ENCODE measurements around the gene TANGO2.

TANGO2 gene

DNA sequence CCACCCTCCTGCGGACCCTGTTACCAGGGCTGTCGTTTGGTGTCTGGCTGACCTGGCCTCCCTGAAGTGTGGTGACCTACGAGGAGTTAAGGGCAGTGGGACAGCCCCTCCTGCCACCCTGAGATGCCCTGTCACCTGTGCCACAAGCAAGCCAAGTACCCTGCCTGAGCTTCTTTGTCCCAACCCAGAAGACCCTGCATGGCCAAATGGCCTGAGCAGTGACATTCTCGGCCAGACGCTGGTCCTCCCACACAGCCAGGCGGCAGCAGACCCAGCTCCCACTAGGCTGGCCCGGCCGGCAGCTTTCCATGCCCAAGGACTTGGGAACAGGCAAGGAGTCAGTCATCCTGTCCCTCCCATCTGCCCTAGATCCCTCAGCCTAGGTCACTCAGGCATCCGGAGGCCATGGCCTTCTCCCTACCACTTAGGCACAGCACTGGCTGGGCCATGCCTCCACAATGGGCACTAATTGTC is 11.9 kb upstream of the TANGO2 start:
- no peak for DNase-seq (ENCODE audit: low read depth)
- no peak overlapping the region for H3K4me3 ChIP-seq (ENCODE audit: control insufficient read depth, low read depth, low read length)
- TF ChIP-seq, protein P1, sequence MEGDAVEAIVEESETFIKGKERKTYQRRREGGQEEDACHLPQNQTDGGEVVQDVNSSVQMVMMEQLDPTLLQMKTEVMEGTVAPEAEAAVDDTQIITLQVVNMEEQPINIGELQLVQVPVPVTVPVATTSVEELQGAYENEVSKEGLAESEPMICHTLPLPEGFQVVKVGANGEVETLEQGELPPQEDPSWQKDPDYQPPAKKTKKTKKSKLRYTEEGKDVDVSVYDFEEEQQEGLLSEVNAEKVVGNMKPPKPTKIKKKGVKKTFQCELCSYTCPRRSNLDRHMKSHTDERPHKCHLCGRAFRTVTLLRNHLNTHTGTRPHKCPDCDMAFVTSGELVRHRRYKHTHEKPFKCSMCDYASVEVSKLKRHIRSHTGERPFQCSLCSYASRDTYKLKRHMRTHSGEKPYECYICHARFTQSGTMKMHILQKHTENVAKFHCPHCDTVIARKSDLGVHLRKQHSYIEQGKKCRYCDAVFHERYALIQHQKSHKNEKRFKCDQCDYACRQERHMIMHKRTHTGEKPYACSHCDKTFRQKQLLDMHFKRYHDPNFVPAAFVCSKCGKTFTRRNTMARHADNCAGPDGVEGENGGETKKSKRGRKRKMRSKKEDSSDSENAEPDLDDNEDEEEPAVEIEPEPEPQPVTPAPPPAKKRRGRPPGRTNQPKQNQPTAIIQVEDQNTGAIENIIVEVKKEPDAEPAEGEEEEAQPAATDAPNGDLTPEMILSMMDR (IDR thresholded peaks at IDR 0.05; ENCODE audit: control insufficient read depth, insufficient read depth, low read depth, low read length, missing control alignments) = no peak

DNA sequence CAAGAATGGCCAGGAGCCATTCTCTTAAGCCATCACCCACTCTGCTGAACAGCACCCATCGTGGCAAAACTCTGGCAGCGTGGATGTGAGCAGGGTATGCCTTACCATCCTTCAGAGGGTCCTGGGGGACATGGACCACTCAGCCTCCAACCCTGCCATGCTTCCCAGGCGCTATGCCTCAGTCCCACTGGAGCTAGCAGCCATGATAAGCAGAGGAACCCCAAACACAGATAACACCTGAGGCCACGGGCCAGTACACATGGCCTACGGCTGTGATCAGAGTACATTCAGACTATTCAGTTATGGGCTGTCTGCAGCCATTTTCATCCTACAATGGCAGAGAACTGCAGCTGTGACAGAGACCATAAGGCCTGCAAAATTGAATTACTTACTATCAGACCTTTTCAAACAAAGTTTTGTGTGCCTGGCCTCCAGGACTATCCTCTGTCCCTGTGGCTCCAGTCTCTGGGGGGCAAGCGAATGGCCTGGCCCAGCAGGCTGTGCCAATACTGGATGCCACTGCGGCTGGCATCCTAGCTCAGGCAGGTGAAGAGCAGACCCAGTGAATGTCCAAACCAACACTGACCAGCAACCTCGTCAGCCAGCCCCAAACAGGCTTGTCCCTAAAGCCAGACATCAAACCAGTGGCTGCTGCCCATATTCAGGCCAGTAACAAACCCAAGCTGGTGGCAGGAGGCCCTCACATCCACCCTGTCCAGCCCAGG is 11.2 kb upstream of the TANGO2 start:
- no peak overlapping the region for H3K4me3 ChIP-seq (ENCODE audit: control insufficient read depth, low read depth, low read length)
- DNase-seq (ENCODE audit: low read depth) = no peak
- TF ChIP-seq, protein P1 (IDR thresholded peaks at IDR 0.05; ENCODE audit: control insufficient read depth, insufficient read depth, low read depth, low read length, missing control alignments) = no peak

DNA sequence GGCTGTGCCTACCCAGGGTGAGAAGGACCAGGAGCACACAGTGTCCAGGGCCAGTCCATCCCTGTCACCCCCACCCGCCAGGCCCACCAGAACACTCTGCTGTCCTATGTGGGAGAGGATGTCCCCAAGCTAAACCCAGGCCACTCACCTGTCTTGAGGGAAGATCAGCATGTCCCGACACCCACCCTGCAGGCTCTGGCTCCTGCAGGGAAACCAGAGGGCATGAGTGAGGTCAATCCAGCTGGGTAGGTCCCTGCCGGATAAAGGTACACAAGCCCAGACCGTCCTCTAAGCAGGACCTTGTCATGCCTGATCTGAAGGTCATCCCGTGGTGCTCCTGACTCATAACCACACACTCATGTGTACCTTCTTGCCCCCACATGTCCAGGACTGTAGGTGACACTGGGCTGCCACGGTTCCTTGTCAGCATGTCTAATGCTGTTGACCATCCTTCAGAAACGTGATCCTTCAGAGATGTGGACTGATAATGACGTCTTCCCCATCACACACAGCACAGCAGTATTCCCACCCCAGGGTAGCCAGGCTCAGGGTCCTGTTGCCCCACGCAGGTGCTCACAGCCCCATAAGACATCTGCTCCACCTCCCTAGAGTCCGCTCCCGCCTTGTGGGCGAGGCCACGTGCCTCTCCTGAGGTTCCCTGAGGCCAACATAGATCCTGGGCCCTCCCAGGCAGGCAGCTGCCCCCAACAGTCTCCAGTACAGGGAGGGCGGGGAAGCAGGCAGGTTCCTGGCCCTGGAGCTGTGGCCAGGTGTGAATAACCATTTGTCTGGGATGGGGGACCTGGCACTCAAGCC is 10.4 kb upstream of the TANGO2 start:
- TF ChIP-seq, protein P1 (IDR thresholded peaks at IDR 0.05; ENCODE audit: control insufficient read depth, insufficient read depth, low read depth, low read length, missing control alignments) = no peak
- DNase-seq (ENCODE audit: low read depth) = no peak
- no peak overlapping the region for H3K4me3 ChIP-seq (ENCODE audit: control insufficient read depth, low read depth, low read length)

DNA sequence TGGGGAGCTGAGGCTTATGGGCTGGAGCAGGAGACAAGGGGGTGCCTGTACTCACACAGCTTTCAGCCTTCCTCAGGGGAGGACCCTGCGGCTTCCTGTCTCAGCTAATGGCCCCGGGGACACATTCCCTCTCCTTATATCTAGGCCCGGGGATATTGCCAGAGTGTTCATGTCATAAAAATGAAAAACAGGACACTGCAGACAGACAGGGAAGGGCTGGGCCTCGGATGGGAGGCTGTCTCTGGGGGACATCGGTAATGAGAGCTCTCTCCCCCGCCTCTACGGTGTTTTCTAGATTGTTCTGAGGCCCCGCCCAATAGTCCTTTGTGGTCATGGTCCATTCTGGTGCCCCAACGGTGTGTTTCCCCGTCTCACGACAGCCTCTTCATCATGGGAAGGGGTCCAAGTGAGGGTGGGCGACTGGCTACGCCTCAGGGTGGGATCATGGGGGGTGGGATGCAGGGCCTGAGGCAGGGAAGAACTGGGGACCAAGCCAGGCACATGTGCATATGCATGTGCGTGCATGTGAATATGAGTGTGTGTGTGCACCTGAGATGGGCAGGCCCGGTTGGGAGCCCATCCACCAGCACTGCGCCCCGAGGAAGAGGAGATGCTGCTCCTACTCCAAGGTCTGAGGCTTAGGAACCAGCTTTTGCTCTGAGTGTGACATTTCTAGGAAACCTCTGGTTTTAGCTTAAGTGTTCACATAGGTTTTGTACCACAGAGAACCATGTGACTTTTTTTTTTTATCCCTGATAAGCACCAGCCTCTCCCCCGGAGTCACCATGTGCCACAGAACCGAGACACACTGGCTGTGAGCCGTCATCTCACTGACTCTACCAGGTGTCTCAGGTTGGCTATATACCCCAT is 9.6 kb upstream of the TANGO2 start:
- no peak for DNase-seq (ENCODE audit: low read depth)
- H3K4me3 ChIP-seq (ENCODE audit: control insufficient read depth, low read depth, low read length) = no peak overlapping the region
- TF ChIP-seq, protein P1 (IDR thresholded peaks at IDR 0.05; ENCODE audit: control insufficient read depth, insufficient read depth, low read depth, low read length, missing control alignments) = no peak

DNA sequence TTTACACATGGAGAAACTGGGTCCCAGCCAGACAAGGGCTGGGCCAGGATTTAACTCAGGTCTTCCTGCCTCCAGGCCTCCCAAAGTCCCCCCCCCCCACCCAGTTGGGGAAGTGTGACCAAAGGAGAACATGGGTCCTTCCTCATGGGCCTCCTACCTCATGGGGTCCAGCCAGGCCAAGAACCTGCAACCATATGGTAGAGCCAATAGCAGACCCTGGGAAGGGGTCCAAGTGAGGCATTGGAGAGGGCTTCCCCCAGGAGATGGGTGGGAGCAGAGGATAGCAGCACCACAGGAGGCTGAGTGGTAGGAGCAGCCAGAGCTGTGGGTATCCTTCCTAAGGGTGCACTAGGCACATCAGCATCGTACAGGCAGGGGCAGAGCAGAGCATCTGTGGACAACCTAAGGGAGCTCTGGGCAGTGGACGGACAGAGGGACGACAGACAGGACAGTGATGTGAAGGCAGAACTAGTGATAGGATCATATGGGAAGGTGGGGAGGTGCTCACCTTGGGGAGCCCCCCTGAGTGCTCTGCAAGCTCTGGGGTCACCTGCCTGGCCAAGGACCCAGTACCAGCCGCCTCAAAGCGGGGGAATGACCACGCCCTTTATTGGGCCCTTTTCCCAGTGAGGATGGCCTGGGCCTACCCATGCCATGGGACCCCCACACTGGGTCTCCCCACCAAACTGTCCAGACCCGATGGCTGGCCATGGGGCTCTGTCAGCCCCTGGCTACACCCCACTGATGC is 8.7 kb upstream of the TANGO2 start:
- TF ChIP-seq, protein P1 (IDR thresholded peaks at IDR 0.05; ENCODE audit: control insufficient read depth, insufficient read depth, low read depth, low read length, missing control alignments) = no peak
- no peak overlapping the region for H3K4me3 ChIP-seq (ENCODE audit: control insufficient read depth, low read depth, low read length)
- no peak for DNase-seq (ENCODE audit: low read depth)
